Measurements from ENCODE around the gene CLEC20A. TPM values are rescaled to one million over a fixed set of nuclear protein-coding genes. Genes with fewer than 3 reads are reported as not detected.

CLEC20A gene
- total RNA-seq, 1 donor from 2014 or later: not detected

DNA sequence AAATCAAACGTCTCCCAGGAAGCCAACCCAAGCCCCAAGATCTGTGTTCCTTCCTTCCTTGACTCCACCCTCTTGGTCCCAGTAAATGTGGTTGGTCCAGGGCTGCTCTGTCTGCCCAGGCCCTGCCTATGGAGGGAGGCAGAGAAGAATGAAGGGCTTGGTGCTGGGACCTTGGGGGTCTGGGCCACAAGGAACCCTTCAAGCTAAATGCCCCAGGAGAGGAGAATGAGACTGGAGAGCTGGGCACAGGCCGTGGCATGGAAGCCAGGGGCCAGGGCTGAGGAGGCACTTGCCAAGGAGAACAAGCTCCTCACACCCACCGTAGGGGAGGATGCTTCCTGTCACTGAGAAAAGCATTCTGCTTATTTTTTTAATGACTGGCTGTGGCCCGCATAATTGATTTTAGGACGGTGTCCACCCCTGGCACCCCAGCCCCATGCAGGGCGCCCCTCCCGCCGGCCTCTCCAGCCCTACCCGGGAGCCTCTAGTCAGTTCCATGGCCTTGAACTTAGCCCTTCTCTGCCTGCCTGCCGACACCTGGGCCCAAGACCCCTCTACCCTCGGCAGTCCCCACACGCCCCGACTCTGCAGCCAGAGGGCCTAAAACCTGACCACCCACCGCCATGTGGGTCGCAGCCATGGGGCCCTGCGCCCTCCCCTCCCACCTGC lies 889 bp downstream of the CLEC20A start:
- no peak for TF ChIP-seq CTCF (IDR thresholded peaks at IDR 0.05; ENCODE audit: insufficient read depth, low read length, poor library complexity, severe bottlenecking)
- H3K4me3 ChIP-seq (ENCODE audit: low read depth, low read length): no peak overlapping the region
- H3K36me3 ChIP-seq (ENCODE audit: control insufficient read depth, insufficient read depth, low read length): no peaks in the 10 kb centered on the region
- no peak for DNase-seq (ENCODE audit: low read depth)
- H3K27me3 ChIP-seq (ENCODE audit: control insufficient read depth, insufficient read depth, low read length): no peaks in the 10 kb centered on the region

- H3K27me3 ChIP-seq (ENCODE audit: control insufficient read depth, insufficient read depth, low read length): no peaks in the 10 kb centered on the region
- no peak overlapping the region for H3K4me3 ChIP-seq (ENCODE audit: low read depth, low read length)
- no peak for DNase-seq (ENCODE audit: low read depth)
- no peak for TF ChIP-seq CTCF (IDR thresholded peaks at IDR 0.05; ENCODE audit: insufficient read depth, low read length, poor library complexity, severe bottlenecking)
- no peaks in the 10 kb centered on the region for H3K36me3 ChIP-seq (ENCODE audit: control insufficient read depth, insufficient read depth, low read length)
Measured at GRCh38 chr1:178495158-178495557, 1.6 kb downstream of the CLEC20A start.

- no peak for DNase-seq (ENCODE audit: low read depth)
- Histone ChIP-seq H3K4me3 (ENCODE audit: low read depth, low read length) (no peak overlapping the region), H3K27me3 (ENCODE audit: control insufficient read depth, insufficient read depth, low read length) (no peaks in the 10 kb centered on the region), H3K36me3 (ENCODE audit: control insufficient read depth, insufficient read depth, low read length) (no peaks in the 10 kb centered on the region)
- no peak for TF ChIP-seq CTCF (IDR thresholded peaks at IDR 0.05; ENCODE audit: insufficient read depth, low read length, poor library complexity, severe bottlenecking)
Measured at GRCh38 chr1:178494569-178494971, 2.2 kb downstream of the CLEC20A start.

- DNase-seq (ENCODE audit: low read depth): no peak
- H3K4me3 ChIP-seq (ENCODE audit: low read depth, low read length): no peak overlapping the region
- H3K27me3 ChIP-seq (ENCODE audit: control insufficient read depth, insufficient read depth, low read length): no peaks in the 10 kb centered on the region
- no peaks in the 10 kb centered on the region for H3K36me3 ChIP-seq (ENCODE audit: control insufficient read depth, insufficient read depth, low read length)
- no peak for TF ChIP-seq CTCF (IDR thresholded peaks at IDR 0.05; ENCODE audit: insufficient read depth, low read length, poor library complexity, severe bottlenecking)
Measured at GRCh38 chr1:178493301-178493741, 3.4 kb downstream of the CLEC20A start.

- no peak for TF ChIP-seq CTCF (IDR thresholded peaks at IDR 0.05; ENCODE audit: insufficient read depth, low read length, poor library complexity, severe bottlenecking)
- Histone ChIP-seq H3K4me3 (ENCODE audit: low read depth, low read length) (no peak overlapping the region), H3K36me3 (ENCODE audit: control insufficient read depth, insufficient read depth, low read length) (no peaks in the 10 kb centered on the region), H3K27me3 (ENCODE audit: control insufficient read depth, insufficient read depth, low read length) (no peaks in the 10 kb centered on the region)
- no peak for DNase-seq (ENCODE audit: low read depth)
Measured at GRCh38 chr1:178492341-178492740, 4.4 kb downstream of the CLEC20A start.

- no peak for TF ChIP-seq CTCF (IDR thresholded peaks at IDR 0.05; ENCODE audit: insufficient read depth, low read length, poor library complexity, severe bottlenecking)
- H3K36me3 ChIP-seq (ENCODE audit: control insufficient read depth, insufficient read depth, low read length): no peaks in the 10 kb centered on the region
- DNase-seq (ENCODE audit: low read depth): no peak
- no peaks in the 10 kb centered on the region for H3K27me3 ChIP-seq (ENCODE audit: control insufficient read depth, insufficient read depth, low read length)
- no peak overlapping the region for H3K4me3 ChIP-seq (ENCODE audit: low read depth, low read length)
Measured at GRCh38 chr1:178491721-178492120, 5.0 kb downstream of the CLEC20A start.
